Activated T-helper 2 cell treated with anti-CD3 and anti-CD28 coated beads, Interferon-gamma antibody, Interleukin-2, Interleukin-4, amounts not matched to agents 10 μg/mL and 5 μg/mL and 100 μg/mL, durations not matched to agents 14 hours and 24 hours and 36 hours (primary cell): ENCODE measurements around the gene TASOR2. TPM values are rescaled to one million over a fixed set of nuclear protein-coding genes. Genes with fewer than 3 reads are reported as not detected.
A peak's percentile ranks its signal among the peaks of the same experiment; 100 is the strongest.

Experiments used
- DNase-seq: peaks from one replicate; pipeline ENCODE4 v3.0.0; 2021; ENCODE audit warnings: low spot score
- H3K27ac Mint-ChIP-seq: one replicate; pipeline ENCODE4 v1.8.0; 2021; ENCODE audit warnings: mixed read lengths
- H3K27me3 Mint-ChIP-seq: one replicate; pipeline ENCODE4 v1.8.0; 2021; ENCODE audit warnings: low read depth, mixed read lengths
- H3K36me3 Mint-ChIP-seq: one replicate; pipeline ENCODE4 v1.8.0; 2021; ENCODE audit warnings: low read depth, mixed read lengths
- H3K4me1 Mint-ChIP-seq: one replicate; pipeline ENCODE4 v1.8.0; 2021; ENCODE audit warnings: low read depth, mixed read lengths
- H3K4me3 Mint-ChIP-seq: one replicate; pipeline ENCODE4 v1.8.0; 2021; ENCODE audit warnings: low read depth, mild to moderate bottlenecking, moderate library complexity, mixed read lengths
- H3K9me3 Mint-ChIP-seq: one replicate; pipeline ENCODE4 v1.8.0; 2021; ENCODE audit warnings: mixed read lengths
- intact Hi-C: fragments of 100-400 bp; cut with micrococcal nuclease; formaldehyde crosslinking; loops from one replicate; pipeline ENCODE4 v1.15.1; 2023
- total RNA-seq: library from RNA; stranded (reverse); gene quantifications from 2 replicates; pipeline ENCODE4 v1.2.3, GENCODE V29; 2022

The TASOR2 gene
- 60.1 and 68.7 TPM in 2 replicates for total RNA-seq

GRCh38 chr10:5684318-5684970 is at the start of gene TASOR2:
TASOR2 (plus strand) TSS chr10:5684838; CDS start chr10:5720643, 35,805 bp downstream.
- H3K9me3 Mint-ChIP-seq, result no peaks in the 10 kb centered on the region
- H3K36me3 Mint-ChIP-seq, result peaks cover 20% of the 10 kb centered on the region
- H3K4me3 Mint-ChIP-seq, result peak within 1 kb of the TSS; percentile 96
- intact Hi-C loops, result loop anchor here (2.0 to 10.0 kb wide), 4 partner anchors 46 to 1720 kb away; partner anchors contain the start of gene GDI2
- DNase-seq, result peak; percentile 96
- H3K27ac Mint-ChIP-seq, result peak within 1 kb of the TSS; percentile 97
- H3K27me3 Mint-ChIP-seq, result peaks cover 9% of the 10 kb centered on the region
- H3K4me1 Mint-ChIP-seq, result peaks cover 51% of the 10 kb centered on the region

- H3K27me3 Mint-ChIP-seq, result peaks cover 4% of the 10 kb centered on the region
- no peak overlapping the region for H3K27ac Mint-ChIP-seq
- H3K9me3 Mint-ChIP-seq, result no peaks in the 10 kb centered on the region
- no peaks in the 10 kb centered on the region for H3K36me3 Mint-ChIP-seq
- H3K4me1 Mint-ChIP-seq, result peaks cover under 1% of the 10 kb centered on the region
- intact Hi-C loops, result no loop called here
- no peak for DNase-seq
- H3K4me3 Mint-ChIP-seq, result no peak overlapping the region
Observed at GRCh38 chr10:5634918-5635317, 49.7 kb upstream of the TASOR2 start.

GRCh38 chr10:5638494-5638893 is 46.1 kb upstream of the TASOR2 start:
- intact Hi-C loops, result no loop called here
- no peaks in the 10 kb centered on the region for H3K4me1 Mint-ChIP-seq

GRCh38 chr10:5639066-5639465 is 45.6 kb upstream of the TASOR2 start:
- H3K9me3 Mint-ChIP-seq, result no peaks in the 10 kb centered on the region
- no peak overlapping the region for H3K4me3 Mint-ChIP-seq
- no peak overlapping the region for H3K27ac Mint-ChIP-seq
- intact Hi-C loops, result no loop called here
- no peak for DNase-seq
- peaks cover 4% of the 10 kb centered on the region for H3K27me3 Mint-ChIP-seq
- no peaks in the 10 kb centered on the region for H3K4me1 Mint-ChIP-seq
- H3K36me3 Mint-ChIP-seq, result peaks cover 6% of the 10 kb centered on the region

More at GRCh38 chr10:5638494-5638893, 46.1 kb upstream of the TASOR2 start:
- Mint-ChIP-seq H3K27ac (no peak overlapping the region), H3K36me3 (peaks cover 3% of the 10 kb centered on the region), H3K4me3 (no peak overlapping the region), H3K9me3 (no peaks in the 10 kb centered on the region), H3K27me3 (peaks cover 4% of the 10 kb centered on the region)
- no peak for DNase-seq

- Mint-ChIP-seq H3K4me3 (no peak overlapping the region), H3K27ac (no peak overlapping the region), H3K4me1 (no peaks in the 10 kb centered on the region), H3K36me3 (peaks cover 6% of the 10 kb centered on the region), H3K27me3 (peaks cover 1% of the 10 kb centered on the region), H3K9me3 (no peaks in the 10 kb centered on the region)
- intact Hi-C loops, result no loop called here
- DNase-seq, result no peak
Observed at GRCh38 chr10:5640036-5640435, 44.6 kb upstream of the TASOR2 start.

- no peak overlapping the region for H3K27ac Mint-ChIP-seq
- intact Hi-C loops, result no loop called here
- H3K36me3 Mint-ChIP-seq, result peaks cover 6% of the 10 kb centered on the region
- H3K4me3 Mint-ChIP-seq, result no peak overlapping the region
- H3K9me3 Mint-ChIP-seq, result no peaks in the 10 kb centered on the region
- H3K4me1 Mint-ChIP-seq, result no peaks in the 10 kb centered on the region
- H3K27me3 Mint-ChIP-seq, result no peaks in the 10 kb centered on the region
- no peak for DNase-seq
Observed at GRCh38 chr10:5640501-5640900, 44.1 kb upstream of the TASOR2 start.

- H3K4me1 Mint-ChIP-seq, result no peaks in the 10 kb centered on the region
- intact Hi-C loops, result no loop called here
- no peak for DNase-seq
- no peaks in the 10 kb centered on the region for H3K27me3 Mint-ChIP-seq
- H3K27ac Mint-ChIP-seq, result no peak overlapping the region
- H3K36me3 Mint-ChIP-seq, result peaks cover 6% of the 10 kb centered on the region
- H3K9me3 Mint-ChIP-seq, result no peaks in the 10 kb centered on the region
- no peak overlapping the region for H3K4me3 Mint-ChIP-seq
Observed at GRCh38 chr10:5641501-5641900, 43.1 kb upstream of the TASOR2 start.

GRCh38 chr10:5643346-5644067 is 41.1 kb upstream of the TASOR2 start:
- Mint-ChIP-seq H3K9me3 (no peaks in the 10 kb centered on the region), H3K4me1 (peaks cover 2% of the 10 kb centered on the region), H3K36me3 (peaks cover 13% of the 10 kb centered on the region), H3K27ac (no peak overlapping the region), H3K4me3 (no peak overlapping the region), H3K27me3 (no peaks in the 10 kb centered on the region)
- intact Hi-C loops, result no loop called here
- DNase-seq, result no peak

GRCh38 chr10:5644930-5645329 is 39.7 kb upstream of the TASOR2 start:
- no peak overlapping the region for H3K4me3 Mint-ChIP-seq
- no peaks in the 10 kb centered on the region for H3K27me3 Mint-ChIP-seq

GRCh38 chr10:5645375-5645774 is 39.3 kb upstream of the TASOR2 start:
- Mint-ChIP-seq H3K27me3 (no peaks in the 10 kb centered on the region), H3K9me3 (no peaks in the 10 kb centered on the region), H3K27ac (no peak overlapping the region), H3K4me3 (no peak overlapping the region), H3K4me1 (peaks cover 2% of the 10 kb centered on the region), H3K36me3 (peaks cover 25% of the 10 kb centered on the region)
- no peak for DNase-seq
- intact Hi-C loops, result no loop called here

More at GRCh38 chr10:5644930-5645329, 39.7 kb upstream of the TASOR2 start:
- no peak overlapping the region for H3K27ac Mint-ChIP-seq
- intact Hi-C loops, result no loop called here
- peaks cover 22% of the 10 kb centered on the region for H3K36me3 Mint-ChIP-seq
- H3K4me1 Mint-ChIP-seq, result peaks cover 2% of the 10 kb centered on the region
- no peak for DNase-seq
- H3K9me3 Mint-ChIP-seq, result no peaks in the 10 kb centered on the region

- H3K27me3 Mint-ChIP-seq, result no peaks in the 10 kb centered on the region
- intact Hi-C loops, result no loop called here
- peaks cover 2% of the 10 kb centered on the region for H3K4me1 Mint-ChIP-seq
- no peak for DNase-seq
- no peaks in the 10 kb centered on the region for H3K9me3 Mint-ChIP-seq
- no peak overlapping the region for H3K4me3 Mint-ChIP-seq
- H3K27ac Mint-ChIP-seq, result no peak overlapping the region
- H3K36me3 Mint-ChIP-seq, result peaks cover 25% of the 10 kb centered on the region
Observed at GRCh38 chr10:5645944-5646617, 38.6 kb upstream of the TASOR2 start.

- H3K27ac Mint-ChIP-seq, result peak overlapping the region; percentile 59
- no peak for DNase-seq
- peaks cover 2% of the 10 kb centered on the region for H3K4me1 Mint-ChIP-seq
- no peak overlapping the region for H3K4me3 Mint-ChIP-seq
- intact Hi-C loops, result no loop called here
- H3K27me3 Mint-ChIP-seq, result no peaks in the 10 kb centered on the region
- no peaks in the 10 kb centered on the region for H3K9me3 Mint-ChIP-seq
- peaks cover 21% of the 10 kb centered on the region for H3K36me3 Mint-ChIP-seq
Observed at GRCh38 chr10:5647507-5648240, 37.0 kb upstream of the TASOR2 start.
